GM21515 (cell line): Measurements from ENCODE around the gene PHLDB2.

Experiments
- ATAC-seq: cut with Tn5 transposase; IDR thresholded peaks from one replicate; pipeline ENCODE4 v1.9.1; 2021; ENCODE audit not compliant: unreplicated experiment

The PHLDB2 gene

DNA sequence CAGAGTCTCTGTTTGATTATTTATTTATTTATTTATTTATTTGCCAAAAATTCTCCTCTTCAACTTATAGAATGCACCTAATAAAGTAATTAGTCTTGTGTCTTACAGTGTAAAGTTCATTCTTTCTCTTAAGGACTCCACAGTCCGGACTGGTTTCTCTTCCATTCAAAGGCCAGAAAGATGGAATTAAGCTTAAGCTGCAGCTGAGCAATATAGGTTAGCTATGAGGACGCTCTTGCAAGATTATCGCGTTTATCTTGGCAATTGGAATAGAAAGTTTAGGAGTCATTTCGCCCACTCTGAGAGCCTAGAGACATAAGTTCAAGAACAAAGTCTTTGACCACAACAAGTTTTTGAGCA, 154.7 kb downstream of the PHLDB2 start:
- peak; percentile 11 for ATAC-seq

- ATAC-seq: no peak
Measured at GRCh38 chr3:112017091-112017490, 158.0 kb downstream of the PHLDB2 start.

DNA sequence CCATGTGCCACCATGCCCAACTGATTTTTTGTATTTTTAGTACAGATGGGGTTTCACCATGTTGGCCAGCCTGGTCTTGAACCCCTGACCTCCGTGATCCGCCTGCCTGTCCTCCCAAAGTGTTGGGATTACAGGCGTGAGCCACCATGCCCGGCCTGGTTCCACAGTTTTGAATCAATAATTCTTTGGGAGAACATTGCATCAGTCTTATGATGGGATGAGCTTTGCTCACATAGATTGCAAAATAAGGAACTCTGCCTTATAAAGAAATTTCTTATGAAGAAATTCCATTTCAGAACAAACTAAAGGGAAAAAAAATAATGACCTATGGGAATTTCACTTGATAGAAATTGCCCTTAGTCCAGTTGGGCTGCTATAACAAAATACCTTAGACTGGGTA, 159.6 kb downstream of the PHLDB2 start:
- no peak for ATAC-seq

DNA sequence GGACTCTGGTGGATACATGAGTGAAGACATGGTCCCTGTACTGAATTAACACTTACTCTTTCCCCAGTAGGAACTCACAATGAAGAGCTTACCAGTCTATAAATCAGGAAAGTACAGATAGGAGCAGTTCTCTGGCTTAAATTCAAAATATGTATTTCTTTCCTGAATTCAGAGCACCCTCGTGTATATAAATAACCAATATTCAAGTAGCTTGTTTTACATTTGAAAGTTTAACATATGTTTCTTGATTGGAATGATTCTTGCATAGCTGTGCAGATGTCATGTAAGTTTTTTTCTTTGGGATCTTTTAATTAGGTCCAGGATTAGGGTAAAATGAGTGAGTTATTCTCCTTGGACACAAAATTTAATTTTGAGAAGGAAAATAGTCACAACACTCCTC, 160.7 kb downstream of the PHLDB2 start:
- no peak for ATAC-seq

GRCh38 chr3:112020674-112021085, 161.6 kb downstream of the PHLDB2 start:
- no peak for ATAC-seq
